NCI-H2227 treated with DMSO at 0.1 percent for 48 hours (cell line): ENCODE measurements around the gene BCAS3.

Experiments used
- DNase-seq: peaks from one replicate; lab custom pipeline; 2025; lab: John Stamatoyannopoulos, UW

Gene BCAS3

GRCh38 chr17:61384692-61385576 lies 707.3 kb downstream of the BCAS3 start:
- DNase-seq: no peak

DNA sequence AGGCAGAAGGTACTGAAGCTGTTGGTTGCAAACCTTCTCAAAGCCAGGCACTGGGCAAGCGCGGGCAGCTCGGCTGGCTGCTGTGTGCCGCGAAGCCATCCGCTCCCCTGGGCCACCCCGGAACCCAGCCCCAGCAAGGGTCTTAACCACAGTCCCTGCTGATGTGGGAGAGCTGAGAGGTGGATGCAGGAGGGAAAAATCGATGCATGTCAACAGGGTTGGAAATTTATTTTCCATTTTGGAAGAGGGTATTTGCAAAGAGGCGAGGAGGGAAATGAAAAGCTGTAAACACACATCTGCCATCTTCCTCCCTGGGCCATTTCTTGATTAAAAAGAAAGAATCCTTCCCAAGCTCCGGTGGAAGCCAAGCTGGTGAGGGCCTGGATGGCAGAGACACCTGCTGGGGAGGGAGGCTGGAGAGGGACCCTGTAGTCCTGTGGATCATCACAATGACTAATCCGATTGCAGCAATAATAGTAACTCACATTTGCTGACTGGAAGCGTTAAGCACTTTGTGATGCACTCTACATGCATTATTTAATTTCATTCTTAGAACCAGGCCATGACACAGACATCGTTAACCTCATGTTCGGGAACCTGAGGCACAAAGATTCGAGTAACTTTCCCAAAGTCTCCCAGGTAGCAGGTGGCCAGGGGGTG lies 708.1 kb downstream of the BCAS3 start:
- no peak for DNase-seq

DNA sequence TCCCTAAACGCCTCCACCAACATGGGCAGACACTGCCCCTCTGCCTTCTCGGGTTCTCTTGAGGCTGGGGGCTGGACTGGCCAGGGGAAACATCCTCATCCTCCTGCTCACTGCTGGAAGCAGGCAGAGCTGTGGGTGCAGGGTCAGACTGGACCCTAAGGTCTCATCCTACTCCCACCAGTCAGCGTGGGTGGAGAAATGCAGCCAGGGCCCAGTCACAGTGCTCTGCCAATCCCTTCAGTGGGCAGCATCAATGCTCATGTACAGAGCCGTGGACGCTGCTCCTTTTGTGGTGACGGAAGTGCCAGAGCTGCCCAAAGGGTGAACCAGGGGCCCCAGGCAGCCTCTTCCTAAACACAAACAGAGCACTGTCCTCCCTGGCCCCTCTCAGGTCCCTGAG lies 708.6 kb downstream of the BCAS3 start:
- DNase-seq: no peak

- DNase-seq: no peak
Measured at GRCh38 chr17:61387011-61387410, 709.4 kb downstream of the BCAS3 start.

- DNase-seq: no peak
Measured at GRCh38 chr17:61387511-61388305, 710.1 kb downstream of the BCAS3 start.

GRCh38 chr17:61388561-61389356 lies 711.1 kb downstream of the BCAS3 start:
- no peak for DNase-seq

GRCh38 chr17:61389670-61390478 lies 712.2 kb downstream of the BCAS3 start:
- no peak for DNase-seq

GRCh38 chr17:61390479-61390791 lies 712.8 kb downstream of the BCAS3 start:
- no peak for DNase-seq

DNA sequence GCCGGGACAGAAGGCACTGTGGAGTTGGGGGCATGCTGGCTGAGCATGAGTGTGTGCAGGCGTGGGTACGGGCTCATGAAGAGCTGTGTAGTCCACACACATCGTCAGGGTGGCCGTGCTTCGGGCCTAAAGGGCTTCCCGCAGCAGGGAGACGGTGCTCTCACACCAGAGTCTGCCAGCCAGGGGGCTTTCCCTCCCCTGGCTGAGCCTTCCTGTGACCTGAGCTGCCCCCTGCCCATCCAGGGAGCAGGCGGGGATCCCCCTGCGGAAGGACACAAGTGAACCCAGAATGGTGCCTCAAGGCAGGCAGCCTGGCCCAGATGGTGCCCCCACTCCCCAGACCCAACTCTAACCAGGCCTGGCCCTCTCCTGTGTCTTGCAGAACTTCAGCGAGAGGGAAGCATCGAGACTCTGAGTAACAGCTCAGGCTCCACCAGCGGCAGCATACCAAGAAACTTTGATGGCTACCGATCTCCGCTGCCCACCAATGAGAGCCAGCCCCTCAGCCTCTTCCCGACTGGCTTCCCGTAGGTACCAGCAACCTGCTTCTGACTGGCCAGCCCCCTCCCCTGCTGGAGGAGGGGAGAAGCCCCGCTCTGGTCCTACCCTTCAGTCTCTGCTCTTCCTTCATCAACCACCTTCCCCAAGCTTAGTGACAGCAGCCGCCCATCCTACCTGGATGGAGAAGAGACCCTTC lies 714.1 kb downstream of the BCAS3 start:
- no peak for DNase-seq

DNA sequence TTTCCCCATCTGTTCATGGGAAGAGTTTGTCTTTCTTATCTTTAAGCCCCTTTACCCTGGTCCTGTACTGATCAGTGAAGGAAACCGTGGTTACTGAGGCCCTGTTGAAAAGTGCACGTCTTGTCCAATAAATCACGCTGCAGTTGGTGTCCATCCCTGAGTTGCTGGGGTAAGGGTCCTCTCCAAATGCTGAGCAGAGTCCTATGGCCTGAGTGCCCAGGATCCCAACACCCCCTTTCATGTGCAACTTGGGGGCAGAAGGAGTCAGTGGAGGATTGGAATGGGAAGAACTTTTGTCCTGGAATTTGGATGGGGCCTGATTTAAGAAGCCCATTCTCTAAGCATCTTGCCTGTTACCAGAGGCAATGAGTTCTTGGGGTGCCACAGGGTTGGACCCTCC lies 715.0 kb downstream of the BCAS3 start:
- DNase-seq: no peak

DNA sequence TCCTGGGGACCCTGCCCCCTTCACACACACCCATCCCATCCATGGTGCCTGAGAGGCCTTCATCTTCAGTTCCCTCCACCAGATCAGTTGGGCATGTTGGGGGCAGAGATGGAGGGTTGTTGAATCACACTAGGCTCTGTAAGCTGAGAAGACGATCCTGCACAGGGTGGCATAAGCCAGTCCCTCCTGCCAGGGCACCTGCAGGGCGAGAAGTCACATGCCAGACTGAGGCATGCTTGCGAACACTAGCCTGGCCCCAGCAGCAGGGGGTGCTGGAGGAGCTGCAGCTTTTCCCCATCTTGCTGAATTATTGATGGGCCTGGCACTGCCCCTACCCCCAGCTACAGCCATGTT lies 715.9 kb downstream of the BCAS3 start:
- DNase-seq: no peak

GRCh38 chr17:61393904-61394629 lies 716.4 kb downstream of the BCAS3 start:
- no peak for DNase-seq

DNA sequence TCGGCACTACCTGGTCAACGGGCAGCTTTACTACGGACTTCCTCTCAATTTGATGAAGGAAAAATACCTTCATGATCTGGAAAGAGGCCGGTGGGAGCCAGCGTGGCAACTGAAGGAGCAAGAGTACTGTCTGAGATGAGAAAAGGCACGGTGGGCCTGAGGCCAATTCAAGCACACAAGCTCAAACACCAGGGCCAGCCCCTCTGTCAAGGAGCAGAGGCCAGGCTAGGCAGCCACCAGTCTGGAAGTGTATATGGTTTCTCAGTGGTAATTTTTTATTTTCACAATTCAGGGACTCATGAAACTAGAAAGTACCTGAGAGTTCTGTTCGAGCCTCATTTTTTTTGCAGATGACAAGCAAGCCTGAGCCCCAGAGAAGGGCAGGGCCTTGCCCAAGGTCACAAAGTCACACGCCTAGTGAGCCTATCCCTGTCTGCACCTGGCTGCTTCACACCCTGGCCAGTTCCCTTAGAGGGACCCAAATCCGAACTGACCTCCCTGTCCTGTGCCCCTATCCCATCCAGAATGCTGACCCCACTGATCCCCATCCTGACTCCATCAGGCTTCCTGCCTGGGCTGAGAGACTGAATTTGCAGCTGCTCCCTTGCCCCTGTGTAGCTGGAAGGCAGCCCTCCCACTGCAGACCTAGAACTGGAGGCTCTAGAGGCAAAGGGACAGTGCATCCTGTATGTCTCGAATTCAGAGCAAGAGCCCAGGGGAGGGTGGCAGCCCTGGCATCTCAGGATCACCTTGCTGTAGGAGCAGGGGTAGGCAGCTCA lies 717.2 kb downstream of the BCAS3 start:
- DNase-seq: no peak

GRCh38 chr17:61395409-61395982 lies 717.8 kb downstream of the BCAS3 start:
- DNase-seq: no peak

DNA sequence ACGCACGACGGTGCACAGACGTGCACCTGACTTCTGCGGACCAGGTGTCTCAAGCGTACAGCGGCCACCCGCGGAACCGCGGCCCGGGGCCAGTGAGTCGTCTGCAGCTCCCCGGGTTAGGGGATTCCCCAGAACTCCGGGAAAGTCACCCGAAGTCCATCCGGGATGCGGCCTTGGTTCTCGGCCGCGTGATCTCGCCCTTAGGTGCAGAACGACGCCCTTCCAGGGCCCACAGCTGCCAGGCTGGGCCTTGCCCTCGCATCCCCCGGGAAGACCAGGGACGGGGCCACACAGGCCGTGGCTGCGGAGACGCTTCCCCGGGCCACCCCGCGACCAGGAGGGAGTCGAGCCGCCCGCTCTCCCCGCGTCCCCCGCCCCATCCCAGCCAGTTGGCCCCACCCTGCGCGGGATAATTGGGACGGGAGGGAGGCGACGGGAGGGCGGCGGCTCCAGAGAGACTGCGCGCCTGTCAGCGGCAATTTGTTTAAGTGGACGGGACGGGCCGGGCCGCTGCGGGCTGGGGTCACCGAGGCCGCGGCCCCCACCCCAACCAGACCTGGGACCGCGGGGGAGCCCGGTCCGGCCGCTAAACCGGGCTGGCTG lies 718.4 kb downstream of the BCAS3 start:
- no peak for DNase-seq

DNA sequence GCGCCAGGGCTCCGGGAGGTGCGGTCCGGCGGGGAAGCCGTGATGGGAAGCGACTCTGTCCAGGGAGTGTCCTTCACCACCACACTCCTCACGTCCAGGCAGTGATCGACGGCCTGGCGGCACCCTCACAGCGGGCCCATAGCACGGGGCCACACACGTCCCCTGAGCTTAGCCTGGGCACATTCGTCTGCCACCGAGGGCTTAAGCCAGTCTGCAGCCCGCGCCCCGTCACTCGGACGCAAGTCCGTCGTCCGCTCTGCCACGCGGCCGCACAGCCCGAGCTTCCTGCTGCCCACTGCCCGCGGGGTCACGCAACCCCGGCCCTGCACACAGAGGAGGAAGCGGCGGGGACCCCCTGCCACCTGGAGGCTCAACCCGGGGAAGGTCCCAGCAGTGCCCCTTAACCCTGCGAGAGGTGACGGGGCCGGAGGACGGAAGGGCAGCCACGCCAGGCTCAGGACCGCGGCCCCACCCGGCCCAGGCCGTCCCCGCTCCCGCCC lies 719.0 kb downstream of the BCAS3 start:
- no peak for DNase-seq

DNA sequence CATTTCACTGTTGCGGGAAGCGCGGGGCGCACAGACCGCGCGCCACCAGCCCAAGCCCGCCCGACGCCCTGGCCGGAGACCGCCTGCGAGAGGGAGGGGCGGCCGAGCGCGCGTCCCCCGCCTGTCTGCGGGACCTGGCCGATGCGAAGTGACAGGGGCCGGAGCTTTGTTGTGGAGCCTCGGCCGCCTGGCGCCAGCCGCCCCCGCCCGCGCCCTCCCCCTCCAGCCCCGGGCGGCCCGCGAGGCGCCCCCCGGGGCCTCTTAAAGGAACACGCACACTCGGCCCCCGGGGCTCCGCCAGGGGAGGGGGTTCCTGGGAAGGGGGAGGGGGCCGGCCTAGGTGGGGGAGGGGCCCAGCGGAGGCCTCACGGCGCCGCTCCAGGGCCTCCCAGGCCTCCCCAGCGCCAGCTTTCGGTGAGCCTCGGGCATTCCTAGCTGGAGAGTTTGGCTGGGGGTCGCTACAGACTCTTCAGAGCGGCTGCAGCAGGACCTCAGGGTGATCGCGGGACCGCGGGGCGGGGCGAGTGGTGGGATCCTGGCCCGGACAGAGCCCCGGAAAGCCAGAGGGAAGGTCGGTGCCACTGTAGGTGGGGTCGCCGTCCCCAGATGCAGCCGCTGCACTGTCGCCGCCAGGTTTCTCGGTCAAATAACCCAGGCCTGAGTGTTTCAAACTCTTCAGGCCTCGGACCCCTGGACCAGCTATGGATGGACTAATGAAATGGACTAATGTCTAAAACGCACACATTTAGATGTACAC lies 719.6 kb downstream of the BCAS3 start:
- DNase-seq: no peak
